Choroid plexus epithelial cell (primary cell): ENCODE data around the gene APOL2.
A peak's percentile ranks its signal among the peaks of the same experiment; 100 is the strongest.
"Not testable (repeated sequence)": the region's sequence is repeated elsewhere in the genome, so short reads cannot be mapped to it uniquely, and the experiment has no call there.

ENCODE experiments used
- DNase-seq: peaks from one replicate; pipeline ENCODE4 v3.0.0-alpha.2; 2010; ENCODE audit warnings: low read depth
- H3K4me3 ChIP-seq: 2 replicates; pipeline ENCODE4 v1.5.1; 2011; ENCODE audit warnings: low read depth, mild to moderate bottlenecking, control low read depth, low read length, moderate library complexity
- TF ChIP-seq, protein P1 (sequence below): conservative IDR thresholded peaks from 2 replicates; pipeline ENCODE4 v1.5.1; 2011; ENCODE audit warnings: low read depth, mild to moderate bottlenecking, control low read depth, inconsistent platforms, low read length, moderate library complexity

The APOL2 gene

DNA sequence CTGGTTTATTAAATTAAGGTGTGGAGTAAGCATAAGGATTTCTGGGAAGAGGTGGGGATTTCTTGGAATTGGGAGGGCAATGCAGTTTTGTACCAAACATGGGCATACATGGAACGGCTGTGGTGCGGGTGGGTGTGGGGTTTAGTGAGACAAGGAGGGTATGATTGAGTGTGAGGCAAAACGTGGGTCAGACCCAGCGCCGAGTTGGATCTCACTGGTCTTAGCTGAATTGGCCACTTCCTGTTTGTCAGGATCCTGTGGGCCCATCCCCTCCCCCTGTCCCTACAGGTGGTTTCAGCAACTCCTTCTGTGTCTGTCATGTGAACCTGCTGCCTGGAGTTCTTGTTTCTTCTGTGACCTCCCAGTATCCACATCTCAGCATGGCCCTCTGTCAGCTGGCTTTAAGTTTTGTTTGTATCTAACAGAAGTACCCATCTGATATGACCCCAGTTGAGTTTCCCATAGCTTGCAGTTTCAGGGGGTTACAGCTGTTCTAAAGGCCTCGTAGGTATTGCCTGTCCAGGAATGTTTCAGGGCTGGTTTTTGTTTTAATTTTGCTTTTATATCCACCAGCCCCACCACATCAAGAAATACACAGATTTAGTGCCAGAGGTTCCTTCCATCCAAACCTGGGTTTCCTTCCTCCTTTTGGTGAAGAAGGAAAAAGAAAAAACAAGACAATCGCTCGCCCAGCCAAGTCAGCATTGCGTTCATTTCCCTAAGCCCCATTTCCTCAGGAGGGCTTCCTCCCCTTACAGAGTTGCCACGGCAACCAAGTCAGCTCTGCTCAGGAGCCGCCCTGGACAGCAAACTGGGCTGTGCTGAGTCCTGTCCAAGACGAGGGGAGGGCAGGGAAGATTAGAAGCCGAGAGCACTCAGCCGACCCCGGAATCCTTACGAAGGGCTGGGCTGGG lies 19.6 kb upstream of the APOL2 start:
- DNase-seq = peak; percentile 47
- no peak overlapping the region for H3K4me3 ChIP-seq
- TF ChIP-seq, protein P1, sequence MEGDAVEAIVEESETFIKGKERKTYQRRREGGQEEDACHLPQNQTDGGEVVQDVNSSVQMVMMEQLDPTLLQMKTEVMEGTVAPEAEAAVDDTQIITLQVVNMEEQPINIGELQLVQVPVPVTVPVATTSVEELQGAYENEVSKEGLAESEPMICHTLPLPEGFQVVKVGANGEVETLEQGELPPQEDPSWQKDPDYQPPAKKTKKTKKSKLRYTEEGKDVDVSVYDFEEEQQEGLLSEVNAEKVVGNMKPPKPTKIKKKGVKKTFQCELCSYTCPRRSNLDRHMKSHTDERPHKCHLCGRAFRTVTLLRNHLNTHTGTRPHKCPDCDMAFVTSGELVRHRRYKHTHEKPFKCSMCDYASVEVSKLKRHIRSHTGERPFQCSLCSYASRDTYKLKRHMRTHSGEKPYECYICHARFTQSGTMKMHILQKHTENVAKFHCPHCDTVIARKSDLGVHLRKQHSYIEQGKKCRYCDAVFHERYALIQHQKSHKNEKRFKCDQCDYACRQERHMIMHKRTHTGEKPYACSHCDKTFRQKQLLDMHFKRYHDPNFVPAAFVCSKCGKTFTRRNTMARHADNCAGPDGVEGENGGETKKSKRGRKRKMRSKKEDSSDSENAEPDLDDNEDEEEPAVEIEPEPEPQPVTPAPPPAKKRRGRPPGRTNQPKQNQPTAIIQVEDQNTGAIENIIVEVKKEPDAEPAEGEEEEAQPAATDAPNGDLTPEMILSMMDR = no peak

DNA sequence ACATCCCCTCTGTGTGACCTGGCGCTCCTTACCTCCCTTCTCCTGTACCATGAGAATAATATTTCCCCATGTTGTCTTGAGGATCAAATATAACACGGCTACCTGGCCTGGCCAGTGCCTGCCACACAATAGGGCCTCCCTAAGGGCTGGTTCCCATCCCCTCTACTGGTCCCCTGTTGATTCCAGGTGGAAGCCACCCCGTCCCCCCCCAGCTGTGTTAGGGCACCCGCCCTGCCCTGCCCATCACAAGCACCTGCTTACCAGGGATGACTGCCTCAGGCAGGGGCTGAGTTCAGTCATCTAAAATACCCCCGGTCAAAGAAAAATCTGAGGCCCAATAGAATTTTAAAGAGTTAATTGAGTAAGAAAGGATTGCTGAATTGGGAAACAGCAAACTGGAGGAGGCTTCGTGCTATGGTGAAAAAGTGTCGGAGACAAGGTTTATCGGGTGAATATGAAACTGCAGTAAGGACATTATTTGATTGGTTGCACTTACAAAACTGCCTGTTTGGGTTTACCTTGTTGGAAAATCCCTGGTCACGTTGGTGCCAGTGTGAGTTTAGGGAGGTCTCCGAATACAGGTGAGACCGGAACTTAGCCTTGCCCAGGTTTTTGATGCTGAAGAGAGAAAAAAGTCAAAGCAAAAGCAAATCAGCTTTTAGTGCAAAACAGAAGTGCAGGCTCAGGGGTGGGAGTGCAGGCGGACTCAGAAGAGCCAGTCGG lies 18.8 kb upstream of the APOL2 start:
- DNase-seq = no peak
- TF ChIP-seq, protein P1 = no peak
- H3K4me3 ChIP-seq = no peak overlapping the region

DNA sequence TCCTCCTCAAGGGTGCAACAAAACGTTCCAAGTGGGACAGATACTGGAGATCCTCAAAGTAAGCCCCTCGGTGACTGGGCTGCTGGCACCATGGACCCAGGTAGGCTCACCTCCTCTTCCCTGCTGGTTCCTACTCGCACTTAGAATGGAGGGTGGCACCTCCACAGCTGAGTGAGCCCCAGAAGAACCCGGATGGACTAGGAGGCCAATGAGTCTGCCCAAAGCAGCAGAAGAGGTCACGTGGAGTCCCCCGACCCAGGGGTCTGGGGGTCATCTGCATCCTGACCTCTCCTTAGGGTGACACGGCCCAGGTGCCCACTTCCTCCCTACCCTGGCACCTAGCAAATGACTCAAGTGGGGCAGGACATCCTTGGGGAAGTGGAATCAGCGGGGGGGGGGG lies 18.0 kb upstream of the APOL2 start:
- TF ChIP-seq, protein P1 = no peak
- no peak for DNase-seq
- no peak overlapping the region for H3K4me3 ChIP-seq

DNA sequence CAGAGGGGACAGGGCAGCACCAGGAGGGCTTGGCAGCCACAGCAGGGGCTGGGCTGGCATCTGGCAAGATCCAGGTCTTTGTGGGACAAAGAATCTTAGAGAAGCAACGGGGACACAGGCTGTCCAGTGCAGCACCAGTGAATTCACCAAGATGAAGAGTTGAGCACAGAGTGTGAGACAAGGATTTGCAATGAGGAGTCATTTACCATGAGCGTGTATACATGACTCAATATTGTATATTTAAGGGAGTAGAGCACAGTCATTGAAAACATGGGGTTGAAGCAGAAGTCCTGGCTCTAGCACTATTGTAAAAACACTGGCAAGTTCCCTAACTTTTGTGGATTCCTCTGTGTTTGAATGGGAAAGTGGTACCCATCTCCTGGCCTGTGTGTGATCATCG lies 17.2 kb upstream of the APOL2 start:
- DNase-seq = no peak
- TF ChIP-seq, protein P1 = no peak
- no peak overlapping the region for H3K4me3 ChIP-seq

DNA sequence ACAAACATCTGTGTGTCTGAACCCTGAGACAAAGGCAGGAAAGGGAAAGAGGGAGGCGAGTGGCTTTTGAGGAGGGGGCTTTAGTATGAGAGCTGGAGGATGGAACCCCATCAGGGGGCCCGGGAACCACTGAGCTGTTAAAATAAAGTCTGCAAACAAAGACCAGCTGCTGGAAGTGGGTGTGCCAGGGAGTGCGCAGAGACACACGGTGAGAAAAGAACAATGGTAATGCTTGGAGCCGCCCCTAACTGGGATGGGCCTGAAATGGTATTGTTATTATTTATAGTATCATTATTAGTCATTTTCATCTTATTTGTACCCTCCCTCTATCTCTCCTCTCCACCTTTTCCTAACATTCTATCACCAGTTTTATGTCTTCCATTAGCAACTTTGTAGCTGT lies 16.2 kb upstream of the APOL2 start:
- not testable (repeated sequence) for H3K4me3 ChIP-seq, DNase-seq

DNA sequence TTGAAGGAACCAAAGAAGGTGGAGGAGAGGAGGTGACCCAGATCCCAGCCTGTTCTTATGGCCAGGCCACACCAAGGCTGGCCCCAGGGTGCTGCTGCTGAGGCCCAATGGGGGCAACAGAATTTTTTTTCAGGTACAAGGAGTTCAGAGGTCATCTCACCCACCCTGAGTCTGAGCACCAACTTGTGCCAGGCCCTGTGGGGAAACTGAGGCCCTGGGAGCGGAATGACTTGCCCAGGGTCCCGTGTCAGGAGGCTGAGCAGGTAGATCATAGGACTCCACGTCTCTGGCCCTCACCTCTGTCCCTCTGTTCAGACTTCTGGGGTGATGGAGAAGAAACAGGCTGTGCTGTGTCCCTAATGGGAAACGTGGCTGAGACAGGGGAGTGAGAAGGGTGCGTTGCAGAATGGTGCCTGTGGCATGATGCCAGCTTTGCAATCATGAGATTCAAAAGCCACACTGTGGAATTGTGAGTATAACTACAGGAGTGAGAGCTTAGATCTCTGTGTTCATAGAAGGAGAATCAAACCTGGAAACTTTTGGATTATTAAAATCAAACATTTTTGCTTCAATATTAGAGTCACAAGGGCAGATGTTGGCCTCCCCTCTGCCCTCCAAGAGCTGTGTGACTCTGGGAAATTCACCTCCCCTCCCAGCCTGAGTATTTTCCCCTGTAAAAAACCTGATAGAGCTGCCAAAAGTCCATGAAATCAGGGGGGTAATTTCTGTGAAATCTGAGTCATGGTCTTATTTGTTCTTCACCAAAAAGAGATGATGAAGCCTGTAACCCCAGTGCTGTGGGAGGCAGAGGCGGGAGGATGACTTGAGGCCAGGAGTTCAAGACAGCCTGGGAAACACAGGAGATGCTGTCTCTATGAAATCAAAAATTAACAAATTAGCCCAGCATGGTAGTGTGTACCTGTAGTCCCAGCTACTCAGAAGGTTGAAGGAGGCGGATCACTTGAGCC lies 14.5 kb upstream of the APOL2 start:
- peak; percentile 38 for DNase-seq
- TF ChIP-seq, protein P1 = no peak
- H3K4me3 ChIP-seq = no peak overlapping the region
